Kidney epithelial cell (primary cell): Measurements from ENCODE around the gene ADGRL1. TPM values are rescaled to one million over a fixed set of nuclear protein-coding genes. Genes with fewer than 3 reads are reported as not detected.

Source experiments
- DNase-seq: peaks from one replicate; pipeline ENCODE4 v3.0.0-alpha.2; 2010; ENCODE audit warnings: low read depth
- H3K27me3 ChIP-seq: 2 replicates; pipeline ENCODE4 v1.6.0; 2011; ENCODE audit warnings: low read length; ENCODE audit not compliant: control insufficient read depth, insufficient read depth
- H3K36me3 ChIP-seq: 2 replicates; pipeline ENCODE4 v1.5.1; 2011; ENCODE audit warnings: low read length; ENCODE audit not compliant: control insufficient read depth, insufficient read depth
- H3K4me3 ChIP-seq: 2 replicates; pipeline ENCODE4 v1.5.1; 2011; ENCODE audit warnings: low read depth, mild to moderate bottlenecking, control low read depth, low read length
- total RNA-seq: library from RNA; depleted of rRNA; stranded (reverse); fragments of >200 nt; gene quantifications from 2 replicates; pipeline ENCODE4 v1.2.3, GENCODE V29; 2015
- TF ChIP-seq, protein P1 (sequence below): IDR thresholded peaks from 2 replicates; pipeline ENCODE4 v1.5.1; 2011; ENCODE audit warnings: mild to moderate bottlenecking, moderate library complexity, low read length, control low read depth, inconsistent platforms; ENCODE audit not compliant: insufficient read depth, poor library complexity, severe bottlenecking

The ADGRL1 gene
- total RNA-seq, 1 donor from 2014 or later: 15.0 TPM

DNA sequence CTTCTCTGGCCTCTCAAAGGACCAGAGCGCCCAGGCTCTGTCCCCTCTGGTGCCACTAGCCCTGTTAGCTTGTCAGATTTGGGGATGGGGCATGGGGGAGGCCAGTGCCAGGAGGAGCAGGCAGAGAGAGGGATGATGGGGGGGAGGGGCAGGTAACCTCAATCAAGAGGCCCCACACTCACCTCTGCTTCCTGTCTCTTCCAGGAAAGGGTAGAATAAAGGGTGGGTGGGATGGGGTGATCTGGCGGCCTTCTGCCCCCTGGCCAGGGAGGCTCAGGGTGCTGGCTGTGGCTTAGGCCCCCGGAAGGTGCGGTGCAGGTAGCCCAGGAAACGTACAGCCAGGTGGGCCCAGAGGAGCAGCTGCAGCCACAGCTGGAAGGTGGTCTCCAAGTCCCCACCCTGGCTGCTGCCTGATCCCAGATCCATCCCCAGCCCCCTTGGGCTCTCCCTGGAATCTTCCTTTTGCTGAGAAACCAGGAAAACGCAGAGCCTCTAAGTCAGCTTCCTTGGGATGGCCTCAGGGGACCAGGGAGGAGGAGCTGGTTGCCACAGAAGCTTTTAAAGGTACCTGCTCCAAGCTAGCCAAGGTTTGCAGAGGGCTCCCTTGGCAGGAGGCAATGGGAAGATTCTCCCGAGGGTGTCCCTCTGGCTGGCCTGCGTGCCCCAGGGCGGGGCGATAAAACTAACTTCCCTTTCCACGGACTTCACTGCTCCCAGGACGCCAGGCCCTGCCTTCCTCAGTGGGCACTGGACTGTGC, 93.7 kb downstream of the ADGRL1 start:
- no peaks in the 10 kb centered on the region for H3K36me3 ChIP-seq

DNA sequence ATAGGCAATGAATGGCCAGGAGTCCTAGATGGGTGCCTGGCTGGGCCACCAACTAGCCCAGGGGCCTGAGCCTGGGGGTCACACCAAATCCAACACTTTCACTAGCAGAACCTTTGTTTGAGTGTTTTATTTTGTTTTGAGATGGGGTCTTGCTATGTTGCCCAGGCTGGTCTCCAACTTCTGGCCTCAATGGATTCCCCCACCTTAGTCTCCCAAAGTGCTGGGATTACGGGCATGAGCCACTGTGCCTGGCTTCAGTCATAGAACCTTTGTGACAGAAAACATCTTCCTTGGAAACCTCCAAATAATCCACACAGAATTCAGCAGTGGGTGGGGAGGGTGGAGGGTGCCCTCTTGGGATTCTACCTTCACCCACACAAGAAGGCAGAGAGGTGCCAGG, 94.5 kb downstream of the ADGRL1 start:
- Histone ChIP-seq H3K4me3 (no peak overlapping the region), H3K36me3 (no peaks in the 10 kb centered on the region), H3K27me3 (no peaks in the 10 kb centered on the region)
- DNase-seq: no peak
- TF ChIP-seq, protein P1, sequence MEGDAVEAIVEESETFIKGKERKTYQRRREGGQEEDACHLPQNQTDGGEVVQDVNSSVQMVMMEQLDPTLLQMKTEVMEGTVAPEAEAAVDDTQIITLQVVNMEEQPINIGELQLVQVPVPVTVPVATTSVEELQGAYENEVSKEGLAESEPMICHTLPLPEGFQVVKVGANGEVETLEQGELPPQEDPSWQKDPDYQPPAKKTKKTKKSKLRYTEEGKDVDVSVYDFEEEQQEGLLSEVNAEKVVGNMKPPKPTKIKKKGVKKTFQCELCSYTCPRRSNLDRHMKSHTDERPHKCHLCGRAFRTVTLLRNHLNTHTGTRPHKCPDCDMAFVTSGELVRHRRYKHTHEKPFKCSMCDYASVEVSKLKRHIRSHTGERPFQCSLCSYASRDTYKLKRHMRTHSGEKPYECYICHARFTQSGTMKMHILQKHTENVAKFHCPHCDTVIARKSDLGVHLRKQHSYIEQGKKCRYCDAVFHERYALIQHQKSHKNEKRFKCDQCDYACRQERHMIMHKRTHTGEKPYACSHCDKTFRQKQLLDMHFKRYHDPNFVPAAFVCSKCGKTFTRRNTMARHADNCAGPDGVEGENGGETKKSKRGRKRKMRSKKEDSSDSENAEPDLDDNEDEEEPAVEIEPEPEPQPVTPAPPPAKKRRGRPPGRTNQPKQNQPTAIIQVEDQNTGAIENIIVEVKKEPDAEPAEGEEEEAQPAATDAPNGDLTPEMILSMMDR: no peak

More for the DNA sequence above, 93.7 kb downstream of the ADGRL1 start:
- TF ChIP-seq, protein P1: no peak
- DNase-seq: no peak
- no peak overlapping the region for H3K4me3 ChIP-seq
- no peaks in the 10 kb centered on the region for H3K27me3 ChIP-seq

DNA sequence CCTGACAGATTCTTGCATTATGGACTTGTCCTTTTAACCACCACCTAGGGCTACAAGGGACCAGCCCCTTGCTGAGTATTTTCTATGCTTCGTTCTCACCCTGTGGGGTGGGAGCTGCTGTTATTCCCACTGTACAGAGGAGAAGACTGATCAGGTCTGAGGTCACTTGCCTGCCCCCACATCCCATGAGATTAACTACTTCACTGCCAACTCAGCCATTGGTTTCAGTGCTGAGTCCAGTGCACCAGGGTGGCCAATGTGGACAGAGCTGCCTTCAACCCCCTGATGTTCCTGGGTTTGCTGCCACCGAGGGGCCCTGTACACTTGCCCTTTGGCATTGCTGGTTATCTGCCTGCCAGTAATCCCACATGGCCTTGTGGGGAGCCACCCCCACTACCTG, 95.3 kb downstream of the ADGRL1 start:
- H3K27me3 ChIP-seq: no peaks in the 10 kb centered on the region
- no peak for DNase-seq
- H3K4me3 ChIP-seq: no peak overlapping the region
- H3K36me3 ChIP-seq: no peaks in the 10 kb centered on the region
- TF ChIP-seq, protein P1: no peak

DNA sequence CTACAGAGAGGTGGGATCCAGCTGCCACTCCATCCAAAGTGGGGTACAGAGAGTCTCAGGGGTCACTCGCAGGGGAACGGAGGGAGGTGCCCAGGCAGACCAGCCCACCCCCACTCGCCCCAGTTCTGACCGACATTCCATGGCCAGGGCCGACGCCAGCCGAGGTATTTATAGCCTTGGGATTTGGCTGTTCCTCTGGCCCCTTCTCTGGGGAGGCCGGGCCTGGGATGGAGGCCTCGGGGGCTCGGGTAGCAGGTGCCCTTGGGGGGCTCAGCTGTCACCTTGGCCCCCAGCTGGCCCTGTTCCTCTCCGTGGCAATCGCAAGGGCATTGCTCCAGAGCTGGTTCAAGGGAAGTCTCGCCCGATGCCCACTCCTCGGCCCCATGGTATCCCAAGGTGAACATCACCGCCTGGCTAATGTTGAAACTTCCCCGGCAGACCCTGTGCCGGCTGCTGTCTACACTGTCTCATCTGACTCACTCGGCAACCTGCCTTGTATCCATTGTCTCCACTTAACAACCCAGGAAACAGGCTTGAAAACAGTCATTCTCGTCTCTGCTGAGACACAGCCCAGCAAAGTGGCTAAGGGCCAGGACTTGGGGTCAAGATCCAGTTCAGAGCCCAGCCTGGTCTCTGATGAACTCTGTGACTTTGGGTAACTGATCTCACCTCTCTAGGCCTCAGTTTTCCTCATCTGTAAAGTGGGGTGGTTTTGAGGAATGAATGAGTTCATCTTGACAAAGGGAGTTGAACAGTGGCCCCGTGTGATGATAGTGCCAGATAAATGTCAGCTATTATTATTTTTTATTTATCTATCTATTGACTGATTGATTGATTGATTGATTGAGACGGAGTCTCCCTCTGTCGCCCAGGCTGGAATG, 98.1 kb downstream of the ADGRL1 start:
- no peak for DNase-seq
- H3K27me3 ChIP-seq: no peaks in the 10 kb centered on the region
- H3K4me3 ChIP-seq: no peak overlapping the region
- TF ChIP-seq, protein P1: no peak
- H3K36me3 ChIP-seq: no peaks in the 10 kb centered on the region

DNA sequence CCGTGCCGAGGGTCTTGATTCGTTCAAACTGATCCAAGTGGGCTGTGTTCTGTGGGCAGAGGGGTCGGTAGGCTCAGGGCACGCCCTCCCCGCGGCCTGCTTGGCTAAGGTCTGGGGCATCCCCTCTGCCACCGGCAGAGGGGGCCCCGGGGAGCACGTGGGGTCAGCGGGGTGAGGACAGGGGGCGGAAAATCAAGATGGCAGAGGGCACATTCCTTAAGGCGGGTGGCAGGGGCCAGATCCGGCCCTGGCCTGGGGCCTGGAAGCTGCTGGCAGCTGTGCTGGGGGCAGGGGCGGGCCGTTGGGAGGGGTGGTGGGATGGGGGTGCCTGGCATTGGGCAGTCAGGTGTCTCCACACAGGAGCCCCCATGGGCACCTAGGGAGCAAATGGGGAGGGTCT, 99.1 kb downstream of the ADGRL1 start:
- no peaks in the 10 kb centered on the region for H3K27me3 ChIP-seq
- TF ChIP-seq, protein P1: no peak
- no peaks in the 10 kb centered on the region for H3K36me3 ChIP-seq
- DNase-seq: no peak
- H3K4me3 ChIP-seq: no peak overlapping the region
